ENCODE measurements around the gene PRSS48.
"Not testable (repeated sequence)": the region's sequence is repeated elsewhere in the genome, so short reads cannot be mapped to it uniquely, and the experiment has no call there.

PRSS48 gene, protein sequence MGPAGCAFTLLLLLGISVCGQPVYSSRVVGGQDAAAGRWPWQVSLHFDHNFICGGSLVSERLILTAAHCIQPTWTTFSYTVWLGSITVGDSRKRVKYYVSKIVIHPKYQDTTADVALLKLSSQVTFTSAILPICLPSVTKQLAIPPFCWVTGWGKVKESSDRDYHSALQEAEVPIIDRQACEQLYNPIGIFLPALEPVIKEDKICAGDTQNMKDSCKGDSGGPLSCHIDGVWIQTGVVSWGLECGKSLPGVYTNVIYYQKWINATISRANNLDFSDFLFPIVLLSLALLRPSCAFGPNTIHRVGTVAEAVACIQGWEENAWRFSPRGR

DNA sequence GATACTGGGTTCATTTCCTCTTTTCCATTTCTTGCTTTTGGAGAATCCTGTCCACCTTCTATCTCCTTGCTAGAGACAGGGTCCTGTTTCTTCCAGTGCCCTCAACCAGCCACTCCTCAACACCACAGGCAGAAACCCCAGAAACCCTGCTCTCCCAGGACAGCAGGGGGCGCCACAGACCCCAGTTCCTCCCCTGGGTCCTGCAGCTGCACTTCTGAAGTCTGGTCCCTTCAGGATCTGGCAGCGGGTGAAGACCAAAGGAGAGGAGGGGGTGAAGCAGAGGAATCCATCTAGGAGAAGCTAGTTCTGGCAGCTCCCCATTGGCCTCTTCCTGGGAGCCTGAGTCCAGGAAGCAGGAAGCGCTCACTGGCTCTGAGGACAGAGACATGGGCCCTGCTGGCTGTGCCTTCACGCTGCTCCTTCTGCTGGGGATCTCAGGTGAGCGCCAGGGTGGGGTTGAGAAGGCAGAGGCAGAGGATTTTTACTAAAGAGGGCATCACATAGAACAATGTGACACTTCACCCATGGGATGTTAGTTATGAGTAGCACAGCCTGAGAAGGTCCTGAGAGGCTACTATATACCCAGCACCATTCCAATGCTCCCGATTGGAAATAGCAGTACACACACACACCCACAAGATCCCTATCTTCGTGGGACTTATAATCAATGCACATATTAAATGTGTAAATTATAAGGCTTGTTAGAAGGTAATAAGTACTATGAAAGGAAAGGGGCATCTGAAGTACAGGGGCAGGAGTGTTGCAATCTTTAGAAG lies at the start of gene PRSS48:
Gene PRSS48 (plus strand): TSS at position 375 of the 776 bp plus-strand sequence. CDS start 12 bp downstream, at position 387.
- no peak within 1 kb of the TSS for H3K4me3 ChIP-seq (ENCODE audit: low read depth, low read length)
- peak; percentile 4 for DNase-seq (ENCODE audit: low read depth)

DNA sequence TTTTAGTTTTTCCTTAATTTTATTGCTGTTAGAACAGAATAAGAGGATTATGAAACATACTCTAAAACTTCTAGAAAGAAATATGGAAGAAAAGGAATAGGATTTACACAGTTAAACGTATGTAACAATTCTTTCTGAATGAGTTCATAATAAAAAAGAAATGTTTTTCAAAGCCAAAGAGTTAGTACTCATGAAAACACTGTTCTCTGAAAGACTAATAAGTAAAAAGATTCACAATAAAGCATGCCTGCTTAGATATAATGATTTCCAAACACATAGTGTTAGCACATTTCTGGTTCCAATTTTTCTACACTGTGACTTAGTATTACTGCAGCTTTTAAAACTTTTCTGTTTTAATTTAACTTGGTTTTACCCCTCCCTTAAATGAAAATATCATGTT lies 49.8 kb upstream of the PRSS48 start:
- peak overlapping the region; percentile 59 for H3K4me3 ChIP-seq (ENCODE audit: low read depth, low read length)
- no peak for DNase-seq (ENCODE audit: low read depth)

DNA sequence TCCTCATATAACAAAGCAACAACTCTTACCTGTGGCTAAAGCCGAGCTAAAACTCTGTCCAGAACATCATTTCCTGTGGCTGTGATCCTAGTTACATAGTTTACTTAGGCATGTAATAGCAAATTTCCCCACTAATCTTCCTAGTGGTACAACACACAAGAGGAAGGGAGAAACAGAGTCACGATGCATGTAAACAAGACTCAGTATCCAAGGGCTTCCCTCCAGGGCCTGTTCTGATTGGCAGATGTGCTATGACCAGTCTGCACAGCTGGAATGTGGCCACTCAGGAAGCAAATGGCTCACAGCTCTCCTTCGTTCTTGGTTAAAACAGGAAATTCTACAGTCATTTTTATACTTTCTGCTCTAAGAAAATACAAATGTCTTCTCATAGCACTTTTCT lies 49.2 kb upstream of the PRSS48 start:
- peak overlapping the region; percentile 59 for H3K4me3 ChIP-seq (ENCODE audit: low read depth, low read length)
- DNase-seq (ENCODE audit: low read depth) = peak; percentile 63

DNA sequence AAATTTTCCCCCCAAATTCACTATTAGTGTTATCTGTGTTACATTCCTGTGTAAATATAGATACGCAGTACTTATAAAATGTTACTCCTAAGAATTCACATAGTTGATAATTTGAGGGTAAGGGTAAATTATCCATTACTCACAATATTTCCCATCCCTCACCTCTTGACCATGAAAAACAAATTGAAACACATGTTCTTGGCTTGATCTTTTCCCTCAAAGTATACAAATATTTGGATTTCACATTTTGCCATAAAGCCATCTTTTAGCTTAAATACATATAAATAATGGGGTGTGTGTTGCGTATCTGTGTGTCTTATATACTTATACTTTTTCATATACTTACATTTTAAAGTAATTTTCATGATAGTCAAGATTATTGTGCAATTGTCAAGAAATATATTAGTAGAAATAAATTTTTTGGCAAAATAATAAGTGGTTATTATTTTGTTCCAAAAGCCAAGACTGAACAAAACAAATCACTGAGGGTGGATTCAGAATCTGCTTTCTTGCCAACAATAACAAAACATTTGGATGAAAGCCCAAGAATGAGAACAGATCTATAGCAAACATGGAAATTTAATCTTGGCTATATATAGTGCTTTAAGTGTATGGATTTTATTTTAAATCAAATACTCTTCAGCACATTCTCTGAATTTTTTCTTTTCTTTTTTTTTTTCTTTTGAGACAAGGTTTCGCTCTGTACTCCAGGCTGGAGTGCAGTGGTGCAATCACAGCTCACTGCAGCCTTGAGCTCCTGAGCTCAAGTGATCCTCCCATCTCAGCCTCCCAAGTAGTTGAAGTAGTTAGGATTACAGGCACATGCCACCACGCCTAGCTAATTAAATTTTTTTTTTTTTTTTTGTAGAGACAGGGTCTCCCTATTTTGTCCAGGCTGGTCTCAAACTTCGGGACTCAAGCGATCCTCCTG lies 48.5 kb upstream of the PRSS48 start:
- DNase-seq (ENCODE audit: low read depth) = peak; percentile 56
- H3K4me3 ChIP-seq (ENCODE audit: low read depth, low read length) = peak overlapping the region; percentile 59

DNA sequence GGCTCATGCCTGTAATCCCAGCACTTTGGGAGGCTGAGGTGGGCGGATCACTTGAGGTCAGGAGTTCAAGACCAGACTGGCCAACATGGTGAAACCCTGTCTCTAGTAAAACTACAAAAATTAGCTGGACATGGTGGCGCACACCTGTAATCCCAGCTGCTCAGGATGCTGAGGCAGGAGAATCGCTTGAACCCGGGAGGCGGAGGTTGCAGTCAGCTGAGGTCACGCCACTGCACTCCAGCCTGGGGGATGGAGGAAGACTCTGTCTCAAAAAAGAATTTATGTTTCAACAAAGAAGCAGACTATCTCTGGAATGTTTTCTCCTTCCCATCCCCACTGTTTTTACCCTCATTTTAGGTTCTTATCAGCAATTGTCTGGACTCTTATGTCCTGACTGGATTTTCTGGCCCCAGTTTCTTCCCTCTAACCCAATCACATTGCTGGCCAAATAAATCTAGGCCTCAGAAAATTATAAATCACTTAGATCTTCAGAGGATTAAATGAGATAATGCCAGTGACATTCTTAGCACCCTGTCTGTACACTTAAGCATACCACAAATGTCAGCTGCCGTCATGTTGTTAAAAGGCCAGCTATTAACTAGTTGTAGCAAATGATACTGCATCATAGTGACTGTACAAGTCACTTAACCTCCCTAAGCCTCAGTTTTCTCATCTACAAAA lies 44.9 kb upstream of the PRSS48 start:
- no peak overlapping the region for H3K4me3 ChIP-seq (ENCODE audit: low read depth, low read length)
- DNase-seq (ENCODE audit: low read depth) = no peak

DNA sequence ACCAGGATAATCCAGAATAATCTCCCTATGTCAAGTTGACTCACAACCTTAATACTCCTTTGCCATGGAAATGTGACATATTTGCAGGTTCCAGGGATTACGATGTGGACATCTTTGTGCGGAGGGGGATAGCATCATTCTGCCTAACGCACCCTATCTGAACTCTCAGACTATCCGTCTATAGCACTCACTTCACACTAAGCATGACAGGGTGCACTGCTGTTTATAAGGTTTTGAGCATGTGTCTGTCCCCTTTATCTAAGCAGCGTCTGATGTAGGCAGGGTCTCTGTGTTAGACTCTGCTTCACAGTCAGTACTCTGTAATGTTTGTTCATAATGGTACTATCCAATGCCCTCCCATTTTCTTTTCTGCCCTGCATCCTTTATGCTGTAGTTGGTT lies 43.4 kb upstream of the PRSS48 start:
- no peak for DNase-seq (ENCODE audit: low read depth)
- no peak overlapping the region for H3K4me3 ChIP-seq (ENCODE audit: low read depth, low read length)

DNA sequence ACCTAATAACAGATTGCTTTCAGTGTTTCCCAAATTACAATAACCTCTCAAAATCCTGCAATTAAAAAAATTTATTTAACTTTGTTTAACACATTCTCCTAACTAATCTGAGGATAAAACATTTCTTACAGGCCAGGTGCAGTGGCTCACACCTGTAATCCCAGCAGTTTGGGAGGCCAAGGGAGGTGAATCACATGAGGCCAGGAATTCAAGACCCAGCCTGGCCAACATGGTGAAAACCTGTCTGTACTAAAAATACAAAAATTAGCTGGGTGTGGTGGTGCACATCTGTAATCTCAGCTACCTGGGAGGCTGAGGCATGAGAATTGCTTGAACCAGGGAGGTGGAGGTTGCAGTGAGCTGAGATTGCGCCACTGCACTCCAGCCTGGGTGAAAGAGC lies 41.6 kb upstream of the PRSS48 start:
- DNase-seq (ENCODE audit: low read depth); H3K4me3 ChIP-seq (ENCODE audit: low read depth, low read length): not testable (repeated sequence)

DNA sequence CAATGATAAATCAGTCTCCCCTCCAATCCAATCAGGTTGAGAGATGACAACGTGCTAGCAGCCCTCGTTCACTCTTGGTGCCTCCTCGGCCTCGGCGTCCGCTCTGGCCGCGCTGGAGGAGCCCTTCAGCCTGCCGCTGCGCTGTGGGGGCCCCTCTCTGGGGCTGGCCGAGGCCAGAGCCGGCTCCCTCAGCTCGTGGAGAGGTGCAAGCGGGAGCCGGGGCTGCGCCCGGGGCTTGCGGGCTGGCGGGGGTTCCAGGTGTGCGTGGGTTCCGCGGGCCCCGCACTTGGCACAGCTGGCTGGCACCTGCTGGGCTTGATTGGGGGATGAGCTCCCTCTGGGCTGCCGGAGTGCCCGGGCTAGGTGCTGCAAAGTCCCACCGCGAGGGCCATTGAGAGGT lies 40.9 kb upstream of the PRSS48 start:
- DNase-seq (ENCODE audit: low read depth) = no peak
- no peak overlapping the region for H3K4me3 ChIP-seq (ENCODE audit: low read depth, low read length)

DNA sequence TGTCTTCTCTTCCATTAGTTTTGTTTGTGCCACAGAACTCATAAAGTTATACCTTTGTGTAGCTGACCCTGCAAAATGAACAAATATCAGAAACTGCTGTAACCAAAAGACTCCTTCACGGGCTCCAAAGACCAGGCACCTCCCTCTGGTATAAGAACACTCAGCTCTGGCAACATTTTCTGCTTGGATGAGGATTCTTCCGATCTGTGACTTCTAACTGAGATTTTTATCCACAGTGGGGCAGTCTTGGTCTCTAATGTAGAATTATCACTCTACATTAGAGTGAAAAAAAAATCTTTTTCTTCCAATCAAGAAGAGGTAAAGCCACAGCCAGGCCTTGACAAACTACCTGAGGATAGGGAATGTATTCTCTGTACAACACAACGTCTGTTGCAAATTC lies 38.5 kb upstream of the PRSS48 start:
- no peak for DNase-seq (ENCODE audit: low read depth)
- no peak overlapping the region for H3K4me3 ChIP-seq (ENCODE audit: low read depth, low read length)

DNA sequence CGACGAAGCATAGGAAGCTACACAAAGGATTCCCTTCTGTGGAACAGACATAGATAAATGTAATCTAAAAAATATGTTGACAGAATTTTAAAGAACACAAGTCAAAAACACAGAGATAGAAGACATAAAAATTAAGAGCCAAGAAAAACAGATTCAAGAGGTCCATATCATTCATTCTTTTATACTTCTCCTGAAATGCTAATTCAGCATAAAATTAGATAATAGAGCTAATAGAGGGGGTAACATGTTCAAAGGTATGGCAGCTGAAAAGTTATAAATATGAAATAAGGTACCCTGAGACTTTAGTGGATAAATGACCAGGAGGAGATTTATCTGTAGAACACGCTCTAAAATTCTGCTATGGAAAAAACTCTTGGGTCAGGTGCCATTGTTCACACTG lies 37.4 kb upstream of the PRSS48 start:
- DNase-seq (ENCODE audit: low read depth) = no peak
- no peak overlapping the region for H3K4me3 ChIP-seq (ENCODE audit: low read depth, low read length)

DNA sequence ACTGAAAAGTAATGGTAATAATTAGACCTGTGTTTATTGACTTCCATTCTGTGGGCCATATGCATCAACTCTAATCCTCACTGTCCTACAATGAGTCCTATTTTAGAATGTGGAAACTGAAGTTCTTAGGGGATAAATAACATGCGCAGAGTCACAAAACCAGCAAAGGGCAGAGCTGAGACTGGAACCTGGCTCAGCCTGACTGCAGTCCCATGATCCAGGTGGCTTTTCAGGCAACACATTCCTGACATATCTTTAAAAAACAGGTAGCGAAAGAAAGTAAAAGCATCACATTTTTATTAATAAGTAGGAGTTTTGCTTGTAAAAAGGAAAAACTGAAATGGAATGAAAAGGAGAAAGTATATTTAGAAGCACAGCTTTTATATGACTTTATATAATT lies 34.7 kb upstream of the PRSS48 start:
- H3K4me3 ChIP-seq (ENCODE audit: low read depth, low read length) = no peak overlapping the region
- no peak for DNase-seq (ENCODE audit: low read depth)

DNA sequence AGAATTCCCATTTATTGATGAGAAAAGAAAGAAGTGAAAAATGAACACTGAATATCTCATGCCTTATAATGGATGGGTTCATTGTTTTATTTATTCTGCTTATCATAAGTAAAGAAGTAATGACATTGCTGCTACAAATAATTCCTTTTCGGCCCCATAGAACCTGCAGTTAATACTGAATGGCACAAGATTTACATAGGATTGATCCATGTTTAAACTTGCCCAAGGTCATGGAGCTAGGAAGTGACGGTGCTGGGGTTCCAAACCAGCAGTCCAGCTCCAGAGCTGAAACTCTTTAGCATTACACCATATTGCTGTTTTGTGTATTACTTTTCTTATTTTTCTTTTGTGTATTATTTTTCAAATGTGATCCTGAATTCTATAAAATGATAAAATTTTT lies 30.2 kb upstream of the PRSS48 start:
- H3K4me3 ChIP-seq (ENCODE audit: low read depth, low read length) = no peak overlapping the region
- no peak for DNase-seq (ENCODE audit: low read depth)

DNA sequence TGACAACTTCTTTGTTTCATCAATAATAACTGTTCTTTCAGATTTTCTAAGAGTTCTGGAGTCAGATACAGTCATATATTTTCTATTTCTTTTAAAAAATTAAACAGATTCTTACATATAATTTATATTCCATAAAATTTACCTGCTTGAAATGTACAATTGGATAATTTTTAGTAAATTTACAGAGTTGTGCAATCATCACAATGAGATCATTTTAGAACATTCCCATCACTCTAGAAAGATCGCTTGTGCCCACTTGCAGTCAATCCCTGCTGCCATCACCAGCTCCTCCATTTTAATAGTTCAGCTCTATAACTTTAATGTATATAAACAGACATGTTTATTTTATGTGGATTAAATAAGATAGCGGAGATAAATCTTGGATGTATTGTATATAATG lies 29.6 kb upstream of the PRSS48 start:
- no peak overlapping the region for H3K4me3 ChIP-seq (ENCODE audit: low read depth, low read length)
- DNase-seq (ENCODE audit: low read depth) = no peak

DNA sequence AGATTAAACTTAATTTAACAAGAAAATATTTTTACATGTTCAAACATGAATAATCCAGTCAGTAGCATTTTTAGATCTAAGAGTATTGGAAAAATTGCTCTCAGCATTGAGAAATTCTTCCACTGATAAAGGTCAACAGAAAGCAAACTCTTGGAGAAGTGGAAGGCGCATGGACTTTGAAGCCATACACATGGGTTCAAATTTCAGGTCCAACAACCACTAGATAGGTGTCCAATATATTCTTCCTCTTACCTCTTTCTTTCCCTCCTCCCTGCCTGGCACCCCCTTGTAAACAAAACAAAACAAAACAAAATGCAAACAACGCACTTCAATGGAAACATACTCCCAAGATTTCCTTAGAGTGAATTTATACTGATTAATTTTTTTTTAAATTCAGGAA lies 28.4 kb upstream of the PRSS48 start:
- no peak for DNase-seq (ENCODE audit: low read depth)
- no peak overlapping the region for H3K4me3 ChIP-seq (ENCODE audit: low read depth, low read length)

DNA sequence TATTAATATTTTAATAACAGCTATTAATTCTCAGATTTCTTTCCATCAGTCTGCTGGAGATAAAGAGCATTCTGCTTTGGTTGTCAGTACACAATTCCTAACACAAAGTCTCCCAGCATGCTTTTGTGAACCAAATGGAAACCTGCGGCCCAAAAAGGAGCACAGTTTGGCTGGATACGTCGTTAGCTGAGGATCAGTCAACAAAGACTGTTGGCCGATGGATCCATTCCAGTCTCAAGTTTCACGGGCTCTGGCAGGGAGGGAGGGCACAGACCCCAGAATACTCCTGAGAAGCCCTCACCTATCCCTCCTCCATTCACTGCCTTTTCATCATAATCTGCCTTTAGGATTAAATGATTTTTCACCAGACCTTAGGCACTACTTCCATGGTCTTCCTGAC lies 26.3 kb upstream of the PRSS48 start:
- no peak for DNase-seq (ENCODE audit: low read depth)

DNA sequence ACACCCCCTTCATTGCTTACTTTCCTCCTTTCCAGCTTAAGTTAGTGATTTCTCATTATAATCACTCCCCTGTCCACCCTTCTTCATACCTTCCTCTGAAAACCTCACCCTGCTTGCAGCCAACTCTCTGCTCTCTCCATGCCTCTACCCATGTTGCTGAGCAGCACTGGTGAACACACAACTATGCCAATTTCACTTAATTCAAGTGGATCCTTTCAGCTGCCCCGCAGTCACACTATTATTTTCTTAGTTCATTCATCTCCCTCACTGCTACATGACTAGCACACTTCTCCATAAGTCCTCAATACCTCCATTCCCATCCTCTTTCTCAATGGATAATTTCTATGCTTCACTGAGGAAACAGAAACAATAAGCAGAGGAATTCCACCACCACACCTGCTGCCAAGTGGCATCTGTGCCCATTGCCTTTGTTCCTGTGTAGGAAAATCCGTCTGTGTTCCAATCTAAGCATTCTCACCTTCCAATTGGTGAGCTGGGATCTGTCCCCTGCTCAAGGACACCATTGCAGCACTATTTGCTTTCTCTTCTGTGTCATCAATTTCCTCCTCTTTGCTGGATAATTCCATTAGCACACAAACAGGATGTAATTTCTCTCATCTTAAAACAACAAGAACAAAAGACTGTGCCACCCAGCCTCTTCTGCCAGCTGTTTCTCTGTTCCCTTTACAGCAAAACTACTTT lies 25.2 kb upstream of the PRSS48 start:
- DNase-seq (ENCODE audit: low read depth) = no peak
- H3K4me3 ChIP-seq (ENCODE audit: low read depth, low read length) = no peak overlapping the region

More for the DNA sequence above, 26.3 kb upstream of the PRSS48 start:
- H3K4me3 ChIP-seq (ENCODE audit: low read depth, low read length) = no peak overlapping the region

DNA sequence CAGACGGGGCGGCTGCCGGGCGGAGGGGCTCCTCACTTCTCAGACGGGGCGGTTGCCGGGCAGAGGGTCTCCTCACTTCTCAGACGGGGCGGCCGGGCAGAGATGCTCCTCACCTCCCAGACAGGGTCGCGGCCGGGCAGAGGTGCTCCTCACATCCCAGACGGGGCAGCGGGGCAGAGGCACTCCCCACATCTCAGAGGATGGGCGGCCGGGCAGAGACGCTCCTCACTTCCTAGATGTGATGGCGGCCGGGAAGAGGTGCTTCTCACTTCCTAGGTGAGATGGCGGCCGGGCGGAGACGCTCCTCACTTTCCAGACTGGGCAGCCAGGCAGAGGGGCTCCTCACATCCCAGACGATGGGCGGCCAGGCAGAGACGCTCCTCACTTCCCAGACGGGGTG lies 21.7 kb upstream of the PRSS48 start:
- not testable (repeated sequence) for H3K4me3 ChIP-seq (ENCODE audit: low read depth, low read length); DNase-seq (ENCODE audit: low read depth)

DNA sequence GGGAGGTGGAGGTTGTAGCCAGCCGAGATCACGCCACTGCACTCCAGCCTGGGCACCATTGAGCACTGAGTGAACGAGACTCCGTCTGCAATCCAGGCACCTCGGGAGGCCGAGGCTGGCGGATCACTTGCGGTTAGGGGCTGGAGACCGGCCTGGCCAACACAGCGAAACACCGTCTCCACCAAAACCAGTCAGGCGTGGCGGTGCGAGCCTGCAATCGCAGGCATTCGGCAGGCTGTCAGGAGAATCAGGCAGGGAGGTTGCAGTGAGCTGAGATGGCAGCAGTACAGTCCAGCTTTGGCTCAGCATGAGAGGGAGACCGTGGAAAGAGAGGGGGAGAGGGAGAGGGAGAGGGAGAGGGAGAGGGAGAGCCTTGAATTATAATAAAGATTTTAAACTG lies 21.3 kb upstream of the PRSS48 start:
- DNase-seq (ENCODE audit: low read depth); H3K4me3 ChIP-seq (ENCODE audit: low read depth, low read length): not testable (repeated sequence)

DNA sequence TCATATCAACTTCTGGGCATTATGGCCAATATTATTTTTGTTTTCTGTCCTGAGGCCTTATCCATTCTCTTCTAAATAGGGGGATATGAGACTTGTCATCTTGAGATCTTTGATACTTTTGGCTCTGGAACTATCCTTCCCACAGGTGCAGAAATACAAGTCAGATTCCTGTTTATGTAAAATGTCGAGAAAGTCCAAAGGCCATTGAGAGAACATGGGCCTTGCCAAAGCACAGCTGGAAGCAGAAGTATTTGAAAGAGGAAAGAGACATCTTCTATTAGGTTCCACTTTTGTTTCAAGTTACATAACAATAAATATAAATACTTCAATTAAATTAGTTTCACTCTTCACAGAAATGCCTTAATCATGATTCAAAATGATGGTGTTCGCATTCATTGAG lies 20.8 kb upstream of the PRSS48 start:
- no peak for DNase-seq (ENCODE audit: low read depth)

More for the DNA sequence above, 20.8 kb upstream of the PRSS48 start:
- H3K4me3 ChIP-seq (ENCODE audit: low read depth, low read length) = no peak overlapping the region

Measured in skeletal muscle cell (primary cell).